ENCODE data around the gene MR1. TPM values are rescaled to one million over a fixed set of nuclear protein-coding genes. Genes with fewer than 3 reads are reported as not detected.

The MR1 gene
- total and polyA plus RNA-seq, 12 donors, result 3.9 to 36.1 (median 26.1) TPM

GRCh38 chr1:181092883-181093458 is 59.2 kb downstream of the MR1 start:
- Histone ChIP-seq H3K27me3 (no peaks in the 10 kb centered on the region), H3K4me3 (no peak overlapping the region), H3K27ac (peak overlapping the region in 1 of 5 donors; percentile 33), H3K36me3 (replicated peaks in 1 of 2) (no peaks in the 10 kb centered on the region), H3K9me3 (replicated peaks in 1 of 3) (no peaks in the 10 kb centered on the region), H3K4me1 (replicated peaks in 1 of 2) (peaks cover 16 to 49% of the 10 kb centered on the region in 2 donors)
- TF ChIP-seq CTCF (IDR thresholded peaks at IDR 0.05) (no peak), POLR2A (IDR thresholded peaks at IDR 0.05) (no peak)
- WGBS, 4 donors, result 82 to 91% (median 87%) methylated on average over 4 of the region's 4 CpGs
- intact Hi-C loops (cut with DNase I), result no loop called here
- no peak for DNase-seq

- no peaks in the 10 kb centered on the region for H3K9me3 ChIP-seq (replicated peaks in 1 of 3)
- H3K4me3 ChIP-seq, result no peak overlapping the region
- no peaks in the 10 kb centered on the region for H3K36me3 ChIP-seq (replicated peaks in 1 of 2)
- 62 to 70% (median 67%) methylated on average over 6 to 7 of the region's 7 CpGs for WGBS, 4 donors
- peak overlapping the region in 3 of 5 donors; percentile 10 to 59 (median 30) for H3K27ac ChIP-seq
- intact Hi-C loops (cut with DNase I), result no loop called here
- H3K4me1 ChIP-seq (replicated peaks in 1 of 2), result peaks cover 19 to 55% of the 10 kb centered on the region in 2 donors
- no peaks in the 10 kb centered on the region for H3K27me3 ChIP-seq
- no peak for TF ChIP-seq CTCF (IDR thresholded peaks at IDR 0.05)
- TF ChIP-seq POLR2A (IDR thresholded peaks at IDR 0.05), result no peak
- DNase-seq, result peak in 5 of 7 donors; percentile 23 to 69 (median 38)
Measured at GRCh38 chr1:181094416-181095212, 60.8 kb downstream of the MR1 start.

- WGBS, 4 donors, result 89 to 93% (median 91%) methylated on average over 8 of the region's 8 CpGs
- no peak for DNase-seq
- Histone ChIP-seq H3K4me3 (no peak overlapping the region), H3K4me1 (replicated peaks in 1 of 2) (peaks cover 22 to 62% of the 10 kb centered on the region in 2 donors), H3K27ac (peak overlapping the region in 3 of 5 donors; percentile 18 to 59 (median 23)), H3K36me3 (replicated peaks in 1 of 2) (no peaks in the 10 kb centered on the region), H3K27me3 (no peaks in the 10 kb centered on the region), H3K9me3 (replicated peaks in 1 of 3) (no peaks in the 10 kb centered on the region)
- intact Hi-C loops (cut with DNase I), result no loop called here
- TF ChIP-seq POLR2A (IDR thresholded peaks at IDR 0.05) (no peak), CTCF (IDR thresholded peaks at IDR 0.05) (no peak)
Measured at GRCh38 chr1:181095260-181095659, 61.5 kb downstream of the MR1 start.

GRCh38 chr1:181095763-181096184 is 62.0 kb downstream of the MR1 start:
- Histone ChIP-seq H3K4me1 (replicated peaks in 1 of 2) (peaks cover 17 to 62% of the 10 kb centered on the region in 2 donors), H3K9me3 (replicated peaks in 1 of 3) (no peaks in the 10 kb centered on the region), H3K27me3 (no peaks in the 10 kb centered on the region), H3K36me3 (replicated peaks in 1 of 2) (no peaks in the 10 kb centered on the region), H3K4me3 (no peak overlapping the region), H3K27ac (peak overlapping the region in 4 of 5 donors; percentile 18 to 59 (median 28))
- no peak for DNase-seq
- intact Hi-C loops (cut with DNase I), result no loop called here
- WGBS, 4 donors, result 67 to 82% (median 77%) methylated on average over 5 of the region's 5 CpGs
- TF ChIP-seq POLR2A (IDR thresholded peaks at IDR 0.05) (no peak), CTCF (IDR thresholded peaks at IDR 0.05) (no peak)
